Thyroid gland (tissue), 4 donors: ENCODE data around the gene STX8. TPM values are rescaled to one million over a fixed set of nuclear protein-coding genes. Genes with fewer than 3 reads are reported as not detected.

ENCODE experiments used
- DNase-seq, 2 donors: peaks; one replicate each; pipeline ENCODE4 v3.0.0-alpha.2; 2019
- H3K27ac ChIP-seq, 3 donors: fragments of 200-600 bp; sonication (generic); 1 replicate in 2 of 3; 2 replicates in 1 of 3; pipeline ENCODE4 v1.5.1; 2016 to 2019; ENCODE audit warnings: mild to moderate bottlenecking in 1 of 3, moderate library complexity in 1 of 3
- H3K27me3 ChIP-seq: fragments of 200-600 bp; sonication (generic); one replicate; pipeline ENCODE4 v1.5.1; 2019
- H3K36me3 ChIP-seq, 2 donors: fragments of 200-600 bp; sonication (generic); one replicate each; pipeline ENCODE4 v1.5.1; 2016 to 2019
- H3K4me1 ChIP-seq, 2 donors: fragments of 200-600 bp; sonication (generic); one replicate each; pipeline ENCODE4 v1.5.1; 2017 to 2019
- H3K4me3 ChIP-seq, 3 donors: fragments of 200-600 bp; sonication (generic); replicated peaks in 1 of 3; 1 replicate in 2 of 3; 2 replicates in 1 of 3; pipeline ENCODE4 v1.5.1; 2016; ENCODE audit warnings: mild to moderate bottlenecking in 1 of 3
- H3K9me3 ChIP-seq: fragments of 200-600 bp; sonication (generic); one replicate; pipeline ENCODE4 v1.5.1; 2017
- POLR2A ChIP-seq, 2 donors: fragments of 450-650 bp; IDR thresholded peaks; one replicate each; pipeline ENCODE4 v1.6.1; 2017; ENCODE audit warnings: antibody characterized with exemption in 2 of 2, mild to moderate bottlenecking in 2 of 2, moderate library complexity in 1 of 2
- WGBS, 2 donors: methylation state at CpG; one replicate each; pipeline ENCODE4 v1.1.5; 2017; 5-methylcytosine and 5-hydroxymethylcytosine counted together
- intact Hi-C: fragments of 100-400 bp; cut with DNase I; formaldehyde crosslinking; loops from one replicate; pipeline ENCODE4 v1.15.1; 2023
- total RNA-seq, 4 donors: library from RNA; depleted of rRNA; stranded (reverse); fragments of >200 nt; gene quantifications; one replicate each; pipeline ENCODE4 v1.2.3, GENCODE V29; 2016
- TF ChIP-seq, protein P1 (sequence below), 6 experiments: fragments of 200-600 bp in 3 of 6; fragments of 450-650 bp in 3 of 6; sonication (generic) in 3 of 6; IDR thresholded peaks; one replicate each; pipeline ENCODE4 v1.5.1; 2016 to 2019; ENCODE audit warnings: antibody characterized with exemption in 6 of 6, mild to moderate bottlenecking in 2 of 6, inconsistent platforms in 1 of 6, moderate library complexity in 1 of 6

Gene STX8
- total RNA-seq, 4 donors from 2014 or later: 67.6 to 88.9 (median 72.7) TPM

DNA sequence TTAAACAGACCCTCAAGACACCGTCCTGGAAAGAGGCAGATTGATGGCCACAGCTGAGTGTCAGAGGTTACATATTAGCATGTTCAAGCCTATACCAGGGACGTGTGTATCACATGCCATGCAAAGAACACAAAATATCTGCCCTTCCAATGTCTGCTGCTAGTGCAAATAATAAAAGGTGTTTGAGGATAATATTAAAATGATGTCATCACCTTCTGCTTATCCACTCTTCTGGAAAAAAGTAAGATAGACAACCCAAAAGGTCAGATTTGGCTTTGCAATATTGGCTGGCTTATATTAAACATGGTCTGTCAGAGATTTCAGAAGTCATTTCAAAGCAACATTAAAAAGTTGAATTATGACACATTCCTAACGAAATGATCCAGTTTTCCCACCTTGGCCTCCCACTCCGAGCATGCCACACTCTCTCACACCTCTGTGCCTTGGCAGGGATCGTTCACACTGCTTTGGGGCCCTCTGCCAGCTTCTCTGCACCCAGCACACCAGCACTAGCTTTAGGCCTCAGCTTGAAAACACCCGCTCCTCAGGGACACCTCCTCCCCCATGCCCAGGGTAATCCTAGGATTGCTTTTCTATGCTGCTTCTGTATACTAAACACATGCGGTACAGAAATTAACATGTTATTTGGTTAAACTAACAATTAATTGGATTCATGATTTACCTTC, 306.1 kb downstream of the STX8 start:
- H3K36me3 ChIP-seq: no peaks in the 10 kb centered on the region
- 84 to 96% methylated on average over 7 of the region's 7 CpGs for WGBS, 2 donors
- intact Hi-C loops: no loop called here
- H3K27ac ChIP-seq: no peak overlapping the region
- no peak for TF ChIP-seq POLR2A (IDR thresholded peaks at IDR 0.05)
- TF ChIP-seq, protein P1, sequence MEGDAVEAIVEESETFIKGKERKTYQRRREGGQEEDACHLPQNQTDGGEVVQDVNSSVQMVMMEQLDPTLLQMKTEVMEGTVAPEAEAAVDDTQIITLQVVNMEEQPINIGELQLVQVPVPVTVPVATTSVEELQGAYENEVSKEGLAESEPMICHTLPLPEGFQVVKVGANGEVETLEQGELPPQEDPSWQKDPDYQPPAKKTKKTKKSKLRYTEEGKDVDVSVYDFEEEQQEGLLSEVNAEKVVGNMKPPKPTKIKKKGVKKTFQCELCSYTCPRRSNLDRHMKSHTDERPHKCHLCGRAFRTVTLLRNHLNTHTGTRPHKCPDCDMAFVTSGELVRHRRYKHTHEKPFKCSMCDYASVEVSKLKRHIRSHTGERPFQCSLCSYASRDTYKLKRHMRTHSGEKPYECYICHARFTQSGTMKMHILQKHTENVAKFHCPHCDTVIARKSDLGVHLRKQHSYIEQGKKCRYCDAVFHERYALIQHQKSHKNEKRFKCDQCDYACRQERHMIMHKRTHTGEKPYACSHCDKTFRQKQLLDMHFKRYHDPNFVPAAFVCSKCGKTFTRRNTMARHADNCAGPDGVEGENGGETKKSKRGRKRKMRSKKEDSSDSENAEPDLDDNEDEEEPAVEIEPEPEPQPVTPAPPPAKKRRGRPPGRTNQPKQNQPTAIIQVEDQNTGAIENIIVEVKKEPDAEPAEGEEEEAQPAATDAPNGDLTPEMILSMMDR (IDR thresholded peaks at IDR 0.05): no peak
- no peaks in the 10 kb centered on the region for H3K27me3 ChIP-seq
- no peak for DNase-seq
- no peak overlapping the region for H3K4me3 ChIP-seq
- no peaks in the 10 kb centered on the region for H3K4me1 ChIP-seq
- H3K9me3 ChIP-seq: no peaks in the 10 kb centered on the region

- H3K4me1 ChIP-seq: no peaks in the 10 kb centered on the region
- TF ChIP-seq POLR2A (IDR thresholded peaks at IDR 0.05): no peak
- TF ChIP-seq, protein P1 (IDR thresholded peaks at IDR 0.05): no peak
- H3K27me3 ChIP-seq: no peaks in the 10 kb centered on the region
- H3K4me3 ChIP-seq: no peak overlapping the region
- H3K36me3 ChIP-seq: no peaks in the 10 kb centered on the region
- WGBS, 2 donors: 91 to 95% methylated on average over 6 of the region's 6 CpGs
- intact Hi-C loops: no loop called here
- no peak overlapping the region for H3K27ac ChIP-seq
- no peak for DNase-seq
- no peaks in the 10 kb centered on the region for H3K9me3 ChIP-seq
Observed at GRCh38 chr17:9268546-9268945, 307.1 kb downstream of the STX8 start.

DNA sequence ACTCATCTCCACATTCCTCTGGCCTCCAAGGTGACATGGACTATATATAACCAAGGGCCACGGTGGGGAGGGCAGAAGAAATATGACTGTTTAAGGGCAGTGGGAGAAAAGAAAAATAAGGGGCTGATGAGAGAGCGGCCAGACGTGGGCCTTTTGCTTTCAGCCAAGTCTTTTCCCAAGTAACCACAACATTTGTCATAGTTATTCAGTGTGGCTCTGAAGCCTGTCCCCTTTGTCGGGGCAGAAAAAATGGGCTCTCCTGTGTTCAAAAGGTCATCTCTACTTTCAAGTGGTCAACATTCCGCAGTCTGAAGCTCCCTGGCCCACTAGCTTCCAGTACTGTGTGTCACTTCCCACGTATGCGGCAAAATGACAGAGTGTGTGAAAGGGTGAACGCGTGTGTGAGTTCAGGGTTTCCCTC, 308.9 kb downstream of the STX8 start:
- Histone ChIP-seq H3K27me3 (no peaks in the 10 kb centered on the region), H3K36me3 (no peaks in the 10 kb centered on the region), H3K4me3 (no peak overlapping the region), H3K9me3 (no peaks in the 10 kb centered on the region), H3K4me1 (no peaks in the 10 kb centered on the region), H3K27ac (no peak overlapping the region)
- intact Hi-C loops: no loop called here
- DNase-seq: no peak
- WGBS, 2 donors: 87 to 93% methylated on average over 9 of the region's 9 CpGs
- no peak for TF ChIP-seq POLR2A (IDR thresholded peaks at IDR 0.05)
- TF ChIP-seq, protein P1 (IDR thresholded peaks at IDR 0.05): no peak

DNA sequence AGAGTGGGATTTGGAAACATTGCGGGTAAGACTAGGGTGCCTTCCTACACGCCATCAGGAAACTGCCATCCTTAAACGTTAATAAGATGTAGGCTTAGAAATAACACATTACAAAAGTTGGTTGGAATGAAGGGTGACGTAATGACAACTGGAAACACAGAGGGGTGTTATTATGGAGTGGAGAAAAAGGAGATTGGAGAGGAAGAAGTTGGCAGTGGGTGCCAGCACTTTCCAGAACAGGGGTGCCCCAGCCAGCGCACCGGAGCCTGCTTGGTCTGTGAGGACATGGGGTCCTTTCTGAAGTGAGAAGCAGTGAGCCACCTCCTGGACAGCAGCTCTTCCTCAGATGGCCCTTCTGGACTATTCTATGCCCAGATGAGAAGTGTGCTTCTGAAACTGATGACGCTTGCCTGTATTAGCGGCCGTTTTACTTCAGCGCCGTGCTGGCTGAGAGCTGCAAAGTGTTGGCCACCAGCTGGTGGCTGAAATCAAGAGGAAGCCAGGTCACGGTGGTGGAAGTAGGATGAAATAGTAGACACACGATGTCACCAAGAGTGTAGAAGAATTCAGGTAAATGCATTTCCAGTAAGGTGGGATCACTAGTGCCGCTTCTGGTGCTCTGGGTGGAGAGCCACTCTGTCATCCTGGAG, 309.5 kb downstream of the STX8 start:
- no peaks in the 10 kb centered on the region for H3K9me3 ChIP-seq
- no peaks in the 10 kb centered on the region for H3K4me1 ChIP-seq
- H3K36me3 ChIP-seq: no peaks in the 10 kb centered on the region
- no peak for TF ChIP-seq POLR2A (IDR thresholded peaks at IDR 0.05)
- TF ChIP-seq, protein P1 (IDR thresholded peaks at IDR 0.05): no peak
- H3K27me3 ChIP-seq: no peaks in the 10 kb centered on the region
- H3K4me3 ChIP-seq: no peak overlapping the region
- H3K27ac ChIP-seq: no peak overlapping the region
- no peak for DNase-seq
- WGBS, 2 donors: 81% methylated on average over 14 of the region's 14 CpGs
- intact Hi-C loops: no loop called here
